GM18870 (cell line): ENCODE measurements around the gene OBSCN.
"Not testable (repeated sequence)": the region's sequence is repeated elsewhere in the genome, so short reads cannot be mapped to it uniquely, and the experiment has no call there.

Experiments
- ATAC-seq: cut with Tn5 transposase; IDR thresholded peaks from one replicate; pipeline ENCODE4 v1.9.1; 2021; ENCODE audit warnings: moderate library complexity; ENCODE audit not compliant: unreplicated experiment

OBSCN gene

DNA sequence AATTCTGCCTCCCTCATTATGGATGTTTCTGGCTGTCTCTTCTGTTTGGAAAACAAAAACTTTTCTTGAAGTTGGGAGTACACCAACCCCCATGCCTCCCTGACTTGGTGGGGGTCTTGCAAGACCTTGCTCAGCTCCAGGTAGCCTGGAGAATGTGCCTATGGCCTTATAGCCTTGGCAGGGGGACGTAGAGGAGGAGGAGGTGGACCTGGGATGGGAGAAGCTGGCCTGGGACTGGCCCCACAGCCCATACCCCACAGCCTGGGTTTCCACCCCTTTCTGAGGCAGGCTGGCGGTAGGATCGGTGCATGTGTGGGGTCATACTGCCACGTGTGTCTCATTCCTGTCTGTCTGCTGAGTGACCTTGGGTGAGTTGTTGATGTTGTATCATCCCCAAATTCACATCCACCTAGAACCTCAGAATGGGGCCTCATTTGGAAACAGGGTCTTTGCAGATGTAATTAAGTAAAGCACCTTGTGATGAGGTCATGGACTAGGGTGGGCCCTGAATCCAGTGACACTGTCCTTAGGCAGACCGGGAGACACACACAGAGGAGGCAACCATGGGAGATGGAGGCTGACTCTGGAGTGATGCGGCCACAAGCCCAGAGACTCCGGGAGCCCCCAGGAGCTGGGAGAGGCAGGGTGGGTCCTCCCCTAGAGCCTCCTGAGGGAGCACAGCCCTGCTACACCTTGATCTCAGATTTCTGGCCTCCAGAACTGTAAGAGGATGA lies 18.5 kb downstream of the OBSCN start:
- ATAC-seq: no peak

DNA sequence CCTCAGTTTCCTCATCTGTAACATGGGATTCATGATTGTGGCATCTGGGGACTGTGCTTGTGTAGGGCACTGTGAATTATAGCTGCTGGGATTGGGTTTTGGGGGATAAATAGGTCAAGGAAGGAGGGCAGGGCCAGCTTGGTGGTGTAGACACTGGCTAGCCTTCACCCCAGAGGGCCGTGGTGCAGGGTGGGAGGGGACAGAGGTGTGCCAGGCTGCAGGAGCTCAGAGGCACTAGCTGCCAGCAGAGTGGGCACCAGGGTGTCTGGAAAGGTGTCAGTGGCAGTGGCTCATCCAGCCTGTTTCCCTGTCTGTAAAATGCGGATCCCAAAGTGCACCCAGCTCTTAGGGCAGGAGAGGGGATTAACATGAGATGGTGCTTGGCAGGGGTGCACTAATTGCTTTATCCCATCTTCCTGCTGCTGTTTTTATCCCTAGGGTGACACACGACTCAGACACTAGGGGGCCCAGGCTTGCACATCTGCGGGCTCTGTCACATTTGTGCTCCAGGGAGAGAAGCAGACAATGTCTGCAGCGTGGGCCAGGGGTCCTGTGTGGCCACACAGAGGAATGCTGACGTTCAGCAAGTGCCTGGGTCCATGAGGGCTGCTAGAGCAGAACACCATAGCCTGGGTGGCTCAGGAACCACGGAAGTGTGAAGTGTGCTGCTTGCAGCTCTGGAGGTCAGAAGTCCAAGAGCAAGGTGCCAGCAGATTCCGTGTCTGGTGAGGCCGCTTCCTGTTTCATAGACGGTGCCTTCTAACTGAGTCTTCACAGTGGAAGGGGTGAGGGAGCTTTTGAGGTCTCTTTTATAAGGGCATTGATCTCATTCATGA lies 19.3 kb downstream of the OBSCN start:
- no peak for ATAC-seq

DNA sequence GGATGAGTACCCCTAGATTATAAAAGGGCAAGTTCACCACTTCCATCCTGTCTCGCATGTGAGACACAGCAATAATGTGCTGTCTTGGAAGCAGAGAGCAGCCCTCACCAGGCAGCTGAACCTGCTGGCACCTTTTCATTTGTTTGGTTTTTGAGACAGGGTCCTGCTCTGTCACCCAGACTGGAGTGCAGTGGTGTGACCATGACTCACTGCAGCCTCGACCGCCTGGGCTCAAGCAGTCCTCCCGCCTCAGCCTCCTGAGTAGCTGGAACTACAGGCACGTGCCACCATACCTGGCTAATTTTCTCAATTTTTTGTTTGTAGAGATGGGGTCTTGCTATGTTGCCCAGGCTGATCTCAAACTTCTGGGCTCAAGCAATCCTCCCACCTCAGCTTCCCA lies 20.3 kb downstream of the OBSCN start:
- ATAC-seq: not testable (repeated sequence)

DNA sequence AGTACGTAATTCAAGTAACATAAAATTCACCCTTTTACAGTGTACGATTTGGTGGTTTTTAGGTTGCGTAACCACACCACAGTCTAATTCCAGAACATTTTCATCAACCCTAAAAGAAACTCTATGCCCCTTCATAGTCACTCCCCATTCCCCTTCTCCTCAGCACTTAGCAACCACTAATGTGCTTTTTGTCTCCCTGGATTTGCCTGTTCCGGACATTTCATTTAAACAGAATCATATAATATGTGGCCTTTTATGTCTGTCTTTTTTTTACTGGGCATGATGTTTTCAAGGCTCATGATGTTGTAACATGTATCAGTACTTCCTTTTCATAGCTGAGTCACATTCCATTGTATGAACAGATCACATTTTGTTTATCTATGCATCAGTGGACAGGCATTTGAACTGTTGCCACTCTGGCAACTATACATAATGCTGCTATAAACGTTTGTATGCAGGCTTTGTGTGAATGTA lies 20.8 kb downstream of the OBSCN start:
- ATAC-seq: no peak

DNA sequence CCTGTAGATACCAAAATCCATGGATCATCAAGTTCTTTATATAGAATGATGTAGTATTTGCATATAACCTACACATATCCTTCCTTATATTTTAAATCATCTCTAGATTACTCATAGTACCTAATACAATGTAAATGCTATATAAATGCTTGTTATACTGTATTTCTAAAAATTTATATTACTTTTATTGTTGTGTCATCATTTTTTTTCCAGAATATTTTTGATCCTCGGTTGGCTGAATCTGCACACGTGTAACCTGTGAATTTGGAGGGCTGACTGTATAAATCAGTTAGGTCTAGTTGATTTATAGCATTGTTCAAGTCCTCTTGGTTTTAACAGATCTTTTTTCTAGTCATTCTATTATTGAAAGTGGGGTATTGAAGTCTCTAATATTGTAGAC lies 23.3 kb downstream of the OBSCN start:
- no peak for ATAC-seq

DNA sequence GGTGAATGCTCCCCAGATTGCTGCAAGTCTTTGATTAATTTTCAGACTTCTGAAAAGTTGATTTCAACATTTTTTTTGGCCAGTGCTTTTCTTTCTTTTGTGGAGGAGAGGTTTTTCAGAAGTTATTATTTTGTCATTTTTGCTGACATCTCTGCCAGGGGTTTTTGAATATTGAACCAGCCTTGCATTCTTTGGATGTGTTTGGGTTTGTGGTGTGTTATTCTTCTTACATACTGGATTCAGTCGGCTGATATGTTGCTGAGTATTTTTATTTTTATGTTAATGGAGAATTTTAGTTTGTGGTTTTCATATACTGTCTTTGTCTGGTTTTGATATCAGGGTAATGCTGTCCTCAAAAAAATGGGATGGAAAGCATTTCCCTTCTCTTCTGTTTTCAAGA lies 25.3 kb downstream of the OBSCN start:
- ATAC-seq: no peak

DNA sequence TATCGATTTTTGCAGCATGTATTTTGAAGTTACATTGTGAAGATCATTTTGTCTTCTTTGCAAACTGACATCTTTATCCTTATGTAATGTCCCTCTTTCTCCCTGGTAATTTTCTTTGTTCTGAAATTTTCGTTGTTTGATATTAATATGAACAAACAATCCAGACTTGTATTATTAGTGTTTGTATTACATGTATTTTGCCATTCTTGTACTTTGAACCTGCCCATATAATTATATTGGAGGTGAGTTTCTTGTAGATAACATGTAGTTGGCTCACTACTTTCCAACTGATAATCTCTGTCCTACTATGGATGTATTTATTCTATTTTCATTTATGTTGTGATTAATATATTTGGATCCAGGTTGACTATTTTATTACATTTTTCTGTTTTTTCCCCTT lies 27.1 kb downstream of the OBSCN start:
- no peak for ATAC-seq

DNA sequence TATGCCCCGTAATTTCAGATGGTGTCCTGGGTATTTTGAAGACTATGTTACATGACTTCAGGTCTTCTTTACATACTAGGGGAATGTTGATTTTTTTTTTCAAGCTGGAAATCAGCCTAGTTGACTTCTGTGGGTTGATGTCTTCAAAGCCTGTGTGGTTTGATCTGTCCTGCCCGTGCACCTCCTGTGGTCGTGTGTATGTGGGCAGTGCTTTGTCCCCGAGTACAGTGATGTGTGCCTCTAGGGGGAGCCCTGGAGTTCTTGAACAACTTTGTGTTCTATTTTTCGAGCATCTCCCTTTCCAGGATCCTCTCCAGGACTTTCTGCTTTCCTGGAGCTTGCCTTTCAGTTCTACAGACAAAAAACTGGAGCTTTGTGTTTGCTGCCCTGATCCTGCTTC lies 28.9 kb downstream of the OBSCN start:
- no peak for ATAC-seq

DNA sequence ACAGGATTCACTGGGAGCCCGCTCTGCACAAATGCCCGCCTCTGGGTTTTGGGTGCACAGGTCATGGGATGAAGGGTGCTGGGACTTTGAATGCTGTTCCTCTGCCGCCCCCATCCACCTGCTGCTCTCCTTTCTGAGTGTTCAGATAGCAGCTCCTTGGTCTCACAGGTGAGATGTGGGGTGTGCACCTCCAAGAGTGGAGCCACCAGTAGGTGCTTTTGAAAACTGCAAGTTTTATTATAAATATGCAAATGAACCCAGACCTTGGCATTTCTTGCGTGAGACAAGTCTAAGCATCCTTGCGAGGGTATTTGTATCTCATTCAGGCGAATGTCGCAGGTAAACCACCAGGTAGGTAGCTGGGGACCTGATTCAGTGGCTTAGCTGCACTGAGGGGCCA lies 30.2 kb downstream of the OBSCN start:
- ATAC-seq: no peak

DNA sequence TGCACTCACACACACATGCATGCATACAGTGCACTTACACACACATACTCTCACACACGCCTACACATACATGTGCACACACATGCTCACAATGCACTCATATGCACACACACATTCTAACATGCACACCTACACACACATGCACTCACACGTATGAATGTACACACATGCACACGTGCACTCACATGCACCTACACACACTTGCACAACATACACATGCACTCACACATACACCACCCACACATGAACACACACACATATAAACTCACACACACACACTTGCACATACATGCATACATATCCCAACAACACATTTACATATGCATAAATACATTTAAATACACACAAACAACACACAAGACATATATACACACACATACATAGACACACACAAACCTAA lies 30.6 kb downstream of the OBSCN start:
- no peak for ATAC-seq

DNA sequence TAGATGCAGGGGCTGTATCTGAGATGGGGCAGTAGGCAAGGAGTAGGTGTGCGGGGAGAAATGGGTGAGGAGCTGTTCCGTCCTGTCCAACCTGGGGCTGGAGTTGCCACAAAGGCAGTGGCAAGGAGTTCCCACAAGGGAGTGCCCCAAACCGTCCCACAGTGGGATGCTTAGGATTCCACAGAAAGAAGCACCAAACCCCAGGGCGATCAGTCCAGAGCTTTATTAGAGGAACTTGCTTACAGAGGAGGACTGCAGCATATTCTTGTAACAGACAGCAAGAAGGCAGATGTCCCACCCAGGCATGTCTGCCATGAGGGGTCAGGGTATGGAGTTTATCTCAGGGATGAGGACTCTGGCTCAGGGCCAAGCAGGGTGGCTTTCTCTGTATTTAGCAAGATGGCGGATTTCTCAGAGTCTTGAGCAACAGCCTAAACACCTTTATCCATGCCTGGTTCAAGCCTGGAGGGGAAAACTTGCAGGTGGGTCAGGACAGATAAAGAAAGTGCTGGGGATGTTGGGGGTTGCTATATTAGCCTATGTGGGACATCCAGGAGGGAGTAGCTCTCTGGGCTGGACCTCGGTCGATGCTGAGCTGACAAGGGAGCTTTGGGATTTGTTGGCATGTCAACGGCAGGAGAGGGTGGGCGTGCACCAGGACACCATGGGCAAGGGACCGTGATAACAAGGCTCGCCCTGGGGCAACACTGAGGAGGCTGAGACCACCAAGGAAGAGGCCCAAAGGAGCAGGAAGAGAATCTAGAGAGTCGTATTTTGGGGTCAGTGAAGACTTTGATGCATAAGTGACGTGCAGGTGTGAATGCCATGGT lies 32.8 kb downstream of the OBSCN start:
- no peak for ATAC-seq

DNA sequence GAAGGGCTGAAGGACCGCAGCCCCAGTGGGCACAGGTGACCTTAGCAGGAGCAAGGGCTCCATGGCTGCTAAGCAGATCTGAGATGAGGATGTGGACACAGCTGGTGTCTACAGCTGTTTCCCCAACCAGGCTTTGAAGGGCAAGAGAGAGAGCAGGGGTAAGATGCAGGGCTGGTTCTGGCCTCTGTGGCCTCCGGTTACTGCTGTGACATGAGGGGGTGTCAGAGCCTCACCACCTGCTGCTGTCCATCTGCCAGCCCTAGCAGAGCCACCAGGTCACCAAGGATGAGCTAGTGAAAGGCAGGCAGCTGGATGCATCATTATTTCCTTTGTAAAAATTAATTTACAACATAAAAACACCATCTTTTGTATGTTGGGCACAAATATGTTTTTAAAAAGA lies 33.4 kb downstream of the OBSCN start:
- no peak for ATAC-seq

DNA sequence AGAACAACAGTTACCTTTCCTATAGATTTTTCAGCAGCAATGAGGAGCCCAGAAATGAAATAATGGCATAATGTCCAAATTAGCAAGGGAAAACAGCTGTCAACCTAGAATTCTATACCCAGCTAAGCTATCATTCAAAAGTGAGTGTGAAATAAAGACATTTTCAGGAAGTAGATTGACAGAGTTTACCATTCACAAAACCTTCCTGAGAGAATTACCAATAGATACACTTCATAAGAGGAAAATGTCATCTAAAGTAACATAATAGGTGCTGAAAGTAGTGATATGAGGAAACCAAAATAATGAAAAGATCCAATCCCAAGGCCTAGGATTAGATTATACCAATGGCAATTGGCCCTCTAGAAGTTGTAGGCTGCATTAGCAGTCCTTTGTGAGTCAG lies 34.6 kb downstream of the OBSCN start:
- ATAC-seq: no peak

DNA sequence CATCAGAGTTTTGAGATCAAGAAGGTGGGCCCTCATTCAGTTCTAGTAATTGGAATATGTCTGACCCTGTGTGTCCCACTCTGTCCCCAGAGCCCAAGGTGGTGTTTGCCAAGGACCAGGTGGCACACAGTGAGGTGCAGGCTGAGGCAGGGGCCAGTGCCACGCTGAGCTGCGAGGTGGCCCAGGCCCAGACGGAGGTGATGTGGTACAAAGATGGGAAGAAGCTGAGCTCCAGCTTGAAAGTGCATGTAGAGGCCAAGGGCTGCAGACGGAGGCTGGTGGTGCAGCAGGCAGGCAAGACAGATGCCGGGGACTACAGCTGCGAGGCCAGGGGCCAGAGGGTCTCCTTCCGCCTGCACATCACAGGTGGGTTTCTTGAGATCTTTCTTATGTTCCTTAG lies 35.2 kb downstream of the OBSCN start:
- no peak for ATAC-seq

DNA sequence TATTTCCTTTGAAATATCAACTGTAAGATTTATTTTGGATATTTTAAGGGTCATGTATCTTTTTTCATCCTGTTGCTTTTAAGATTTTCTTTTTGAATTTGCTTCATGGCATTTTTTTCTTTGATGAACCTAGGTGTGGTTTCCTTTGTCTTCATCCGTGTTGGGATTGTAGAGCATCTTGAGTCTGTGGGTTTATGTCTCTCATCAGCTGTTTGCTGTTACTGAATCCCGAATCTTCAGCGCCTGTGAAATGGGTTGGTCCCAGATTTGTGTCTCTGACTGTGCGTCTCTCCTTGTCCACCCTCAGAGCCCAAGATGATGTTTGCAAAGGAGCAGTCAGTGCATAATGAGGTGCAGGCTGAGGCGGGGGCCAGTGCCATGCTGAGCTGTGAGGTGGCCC lies 36.1 kb downstream of the OBSCN start:
- not testable (repeated sequence) for ATAC-seq

DNA sequence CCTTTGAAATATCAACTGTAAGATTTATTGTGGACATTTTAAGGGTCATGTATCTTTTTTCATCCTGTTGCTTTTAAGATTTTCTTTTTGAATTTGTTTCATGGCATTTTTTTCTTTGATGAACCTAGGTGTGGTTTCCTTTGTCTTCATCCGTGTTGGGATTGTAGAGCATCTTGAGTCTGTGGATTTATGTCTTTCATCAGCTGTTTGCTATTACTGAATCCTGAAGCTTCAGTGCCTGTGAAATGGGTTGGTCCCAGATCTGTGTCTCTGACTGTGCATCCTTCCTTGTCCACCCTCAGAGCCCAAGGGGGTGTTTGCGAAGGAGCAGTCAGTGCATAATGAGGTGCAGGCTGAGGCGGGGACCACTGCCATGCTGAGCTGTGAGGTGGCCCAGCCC lies 37.3 kb downstream of the OBSCN start:
- ATAC-seq: no peak

DNA sequence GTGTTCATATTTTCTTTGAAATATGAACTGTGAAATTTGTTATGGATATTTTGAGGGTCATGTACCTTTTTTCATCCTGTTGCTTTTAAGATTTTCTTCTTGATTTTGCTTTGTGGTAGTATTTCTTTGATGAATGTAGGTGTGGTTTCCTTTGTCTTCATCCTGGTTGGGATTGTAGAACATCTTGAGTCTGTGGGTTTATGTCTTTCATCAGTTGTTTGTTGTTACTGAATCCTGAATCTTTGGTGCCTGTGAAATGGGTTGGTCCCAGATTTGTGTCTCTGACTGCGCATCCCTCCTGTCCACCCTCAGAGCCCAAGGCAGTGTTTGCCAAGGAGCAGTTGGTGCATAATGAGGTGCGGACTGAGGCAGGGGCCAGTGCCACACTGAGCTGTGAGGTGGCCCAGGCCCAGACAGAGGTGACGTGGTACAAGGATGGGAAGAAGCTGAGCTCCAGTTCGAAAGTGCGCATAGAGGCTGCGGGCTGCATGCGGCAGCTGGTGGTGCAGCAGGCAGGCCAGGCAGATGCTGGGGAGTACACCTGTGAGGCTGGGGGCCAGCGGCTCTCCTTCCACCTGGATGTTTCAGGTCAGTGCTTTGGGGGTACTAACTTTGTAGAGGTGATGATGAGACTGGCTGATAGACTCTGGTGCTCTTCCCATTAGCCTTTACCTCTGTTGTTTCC lies 38.5 kb downstream of the OBSCN start:
- ATAC-seq: no peak

DNA sequence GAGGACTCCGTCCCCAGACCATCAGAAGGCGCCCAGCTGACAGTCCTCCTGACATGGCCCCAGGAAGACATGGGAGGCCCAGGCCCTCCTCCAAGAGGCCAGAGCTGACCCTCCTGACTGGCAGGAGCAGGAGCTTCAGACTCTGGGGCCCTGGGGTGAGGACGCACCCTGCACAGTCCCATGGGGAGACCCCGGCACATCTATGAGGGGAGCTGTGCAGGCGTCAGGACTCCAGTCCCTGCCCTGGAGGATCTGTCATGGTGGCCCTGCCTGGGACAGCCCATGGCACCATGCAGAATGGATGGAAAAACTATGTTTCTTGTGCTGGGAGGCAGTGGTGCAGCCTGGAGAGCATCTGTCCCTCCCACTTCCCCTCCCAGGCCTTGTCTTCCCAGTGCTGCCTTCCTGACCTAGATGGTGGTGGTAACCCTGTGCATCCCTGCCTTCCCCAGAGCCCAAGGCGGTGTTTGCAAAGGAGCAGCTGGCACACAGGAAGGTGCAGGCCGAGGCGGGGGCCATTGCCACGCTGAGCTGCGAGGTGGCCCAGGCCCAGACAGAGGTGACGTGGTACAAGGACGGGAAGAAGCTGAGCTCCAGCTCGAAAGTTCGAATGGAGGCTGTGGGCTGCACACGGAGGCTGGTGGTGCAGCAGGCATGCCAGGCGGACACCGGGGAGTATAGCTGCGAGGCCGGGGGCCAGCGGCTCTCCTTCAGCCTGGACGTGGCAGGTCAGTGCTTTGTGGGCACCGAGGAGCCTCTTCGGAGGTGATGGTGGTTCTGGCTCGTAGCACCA lies 41.9 kb downstream of the OBSCN start:
- no peak for ATAC-seq

DNA sequence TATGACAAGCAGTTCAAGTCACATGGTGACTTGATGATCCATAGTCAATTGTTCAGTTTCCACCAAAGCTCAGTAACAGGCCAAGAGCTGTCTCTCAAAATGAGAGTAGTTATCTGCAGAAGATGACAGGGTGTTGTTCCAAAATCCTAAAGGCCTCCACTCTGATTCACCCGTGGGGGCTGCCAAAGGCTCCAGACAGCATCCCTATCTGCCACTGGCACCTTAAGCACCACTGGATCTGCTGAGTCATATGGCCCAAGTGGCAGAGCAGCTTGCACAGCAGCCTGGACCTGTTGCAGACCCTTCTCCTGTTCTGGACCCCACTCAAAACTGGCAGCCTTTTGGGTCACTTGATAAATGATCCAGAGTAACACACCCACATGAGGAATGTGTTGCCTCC lies 44.6 kb downstream of the OBSCN start:
- not testable (repeated sequence) for ATAC-seq
